IMR-90 (cell line): Measurements from ENCODE around the gene CATSPER1. TPM values are rescaled to one million over a fixed set of nuclear protein-coding genes. Genes with fewer than 3 reads are reported as not detected.
A peak's percentile ranks its signal among the peaks of the same experiment; 100 is the strongest.

ENCODE experiments used
- ATAC-seq: fragments of 200-7000 bp; cut with Tn5 transposase; 2 replicates; pipeline ENCODE4 v1.9.1; 2020; ENCODE audit warnings: low read depth, mild to moderate bottlenecking, moderate library complexity
- BruUV-seq: library from RNA; stranded (reverse); fragments of 400-500 nt; replicated peaks from 2 replicates; lab custom pipeline; 2021; lab: Mats Ljungman, UMichigan
- CTCF ChIA-PET: fragments of 300-600 bp; formaldehyde crosslinking; extraction: SDS; loops from one replicate; lab custom pipeline; 2021; ENCODE audit warnings: antibody characterized with exemption; lab: Yijun Ruan, JAX
- POLR2A ChIA-PET: fragments of 300-600 bp; sonication (Branson Sonifier 250); formaldehyde crosslinking; loops from one replicate; lab custom pipeline; 2022; ENCODE audit warnings: antibody characterized with exemption; ENCODE audit not compliant: unreplicated experiment; lab: Charles Lee
- DNase-seq: peaks from one replicate; pipeline ENCODE4 v3.0.0; 2013
- H2AFZ ChIP-seq: replicated peaks from 2 replicates; pipeline ENCODE3; 2013; ENCODE audit warnings: low read length, mild to moderate bottlenecking; ENCODE audit not compliant: poor library complexity
- H2AK5ac ChIP-seq: 2 replicates; pipeline ENCODE4 v1.6.1; 2013; ENCODE audit warnings: low read depth, low read length, inconsistent platforms
- H2AK9ac ChIP-seq: replicated peaks from 2 replicates; pipeline ENCODE3; 2013; ENCODE audit warnings: mild to moderate bottlenecking, low read depth, low read length, moderate library complexity; ENCODE audit not compliant: poor library complexity
- H2BK120ac ChIP-seq: 2 replicates; pipeline ENCODE4 v1.6.1; 2013; ENCODE audit warnings: low read depth, low read length, inconsistent platforms
- H2BK15ac ChIP-seq: 3 replicates; pipeline ENCODE4 v1.6.1; 2013; ENCODE audit warnings: low read depth, low read length, inconsistent platforms
- H2BK20ac ChIP-seq: 2 replicates; pipeline ENCODE4 v1.6.1; 2013; ENCODE audit warnings: low read depth, mild to moderate bottlenecking, inconsistent platforms, low read length, moderate library complexity
- H2BK5ac ChIP-seq: 2 replicates; pipeline ENCODE4 v1.6.1; 2013; ENCODE audit warnings: mild to moderate bottlenecking, low read depth, low read length, inconsistent platforms; ENCODE audit not compliant: poor library complexity, severe bottlenecking
- H3K14ac ChIP-seq: replicated peaks from 2 replicates; pipeline ENCODE4 v1.6.1; 2013; ENCODE audit warnings: low read depth, low read length, inconsistent platforms
- H3K18ac ChIP-seq: 2 replicates; pipeline ENCODE4 v1.6.1; 2013; ENCODE audit warnings: low read depth, low read length, control low read depth
- H3K23ac ChIP-seq: 2 replicates; pipeline ENCODE4 v1.6.1; 2013; ENCODE audit warnings: low read depth, low read length, inconsistent platforms
- H3K27ac ChIP-seq: 2 replicates; pipeline ENCODE4 v1.5.1; 2013; ENCODE audit warnings: mild to moderate bottlenecking, control low read depth, low read length; ENCODE audit not compliant: insufficient read depth
- H3K27me3 ChIP-seq: 2 replicates; pipeline ENCODE4 v1.6.1; 2013; ENCODE audit warnings: low read length; ENCODE audit not compliant: control insufficient read depth, insufficient read depth
- H3K36me3 ChIP-seq: 2 replicates; pipeline ENCODE4 v1.6.1; 2013; ENCODE audit warnings: low read length, mixed read lengths; ENCODE audit not compliant: control insufficient read depth, insufficient read depth
- H3K4ac ChIP-seq: 2 replicates; pipeline ENCODE4 v1.6.1; 2013; ENCODE audit warnings: low read depth, low read length, inconsistent platforms
- H3K4me1 ChIP-seq: 2 replicates; pipeline ENCODE4 v1.6.1; 2013; ENCODE audit warnings: low read length, mixed read lengths; ENCODE audit not compliant: control insufficient read depth, insufficient read depth
- H3K4me2 ChIP-seq: 2 replicates; pipeline ENCODE4 v1.6.1; 2013; ENCODE audit warnings: low read depth, mild to moderate bottlenecking, control low read depth, low read length, moderate library complexity
- H3K4me3 ChIP-seq: 2 replicates; pipeline ENCODE4 v1.5.1; 2013; ENCODE audit warnings: low read depth, mild to moderate bottlenecking, control low read depth, low read length, moderate library complexity; ENCODE audit not compliant: insufficient read depth
- H3K56ac ChIP-seq: 2 replicates; pipeline ENCODE4 v1.6.1; 2013; ENCODE audit warnings: low read length, inconsistent platforms; ENCODE audit not compliant: insufficient read depth; ENCODE audit errors: extremely low read depth
- H3K79me1 ChIP-seq, 2 experiments: 2 replicates each; pipeline ENCODE4 v1.6.1; 2013; ENCODE audit warnings: low read length in 2 of 2, inconsistent platforms in 1 of 2, low read depth in 1 of 2
- H3K9ac ChIP-seq: 2 replicates; pipeline ENCODE4 v1.6.1; 2013; ENCODE audit warnings: low read depth, low read length, control low read depth
- H3K9me1 ChIP-seq: 2 replicates; pipeline ENCODE4 v1.6.1; 2013; ENCODE audit warnings: low read length, inconsistent platforms; ENCODE audit not compliant: insufficient read depth
- H3K9me3 ChIP-seq: 2 replicates; pipeline ENCODE4 v1.6.1; 2013; ENCODE audit warnings: low read length; ENCODE audit not compliant: control insufficient read depth, insufficient read depth
- H4K20me1 ChIP-seq: 2 replicates; pipeline ENCODE4 v1.6.1; 2013; ENCODE audit warnings: low read length, inconsistent platforms; ENCODE audit not compliant: insufficient read depth
- H4K5ac ChIP-seq: 2 replicates; pipeline ENCODE4 v1.6.1; 2013; ENCODE audit warnings: mild to moderate bottlenecking, low read depth, low read length, control low read depth
- H4K8ac ChIP-seq, 2 experiments: 2 replicates each; pipeline ENCODE4 v1.6.1; 2013; ENCODE audit warnings: low read depth in 2 of 2, low read length in 2 of 2, control low read depth in 1 of 2, inconsistent platforms in 1 of 2
- H4K91ac ChIP-seq: 2 replicates; pipeline ENCODE4 v1.6.1; 2013; ENCODE audit warnings: low read depth, low read length, inconsistent platforms; ENCODE audit not compliant: insufficient read depth
- CEBPB ChIP-seq: IDR thresholded peaks from 2 replicates; pipeline ENCODE4 v1.6.1; 2012; ENCODE audit warnings: low read depth, low read length, improper control_type of control experiment
- MAZ ChIP-seq: IDR thresholded peaks from 2 replicates; pipeline ENCODE4 v1.6.1; 2012; ENCODE audit warnings: low read depth, mild to moderate bottlenecking, low read length, improper control_type of control experiment, moderate library complexity, borderline replicate concordance
- RAD21 ChIP-seq: IDR thresholded peaks from 2 replicates; pipeline ENCODE4 v1.6.1; 2012; ENCODE audit warnings: low read length, improper control_type of control experiment
- WGBS, 2 experiments: methylation state at CpG; one replicate each; pipeline versions ENCODE4 v1.1.5 to v1.1.7; 2013; ENCODE audit warnings: missing lambda C conversion rate in 2 of 2; ENCODE audit not compliant: insufficient read length in 1 of 2; ENCODE audit errors: extremely low coverage in 2 of 2; 5-methylcytosine and 5-hydroxymethylcytosine counted together
- dilution Hi-C: fragments of 300-500 bp; cut with HindIII; formaldehyde crosslinking; loops from one replicate; pipeline ENCODE4 v1.14.3; 2018; ENCODE audit warnings: low sequenced_read_pairs; ENCODE audit not compliant: unreplicated experiment
- in situ Hi-C: fragments of 300-500 bp; cut with MboI; formaldehyde crosslinking; loops from 3 replicates; pipeline ENCODE4 v1.14.3; 2019; ENCODE audit warnings: low sequenced_read_pairs, inconsistent platforms, mixed read lengths
- intact Hi-C: fragments of 100-400 bp; cut with micrococcal nuclease; formaldehyde crosslinking; loops from 2 replicates; pipeline ENCODE4 v1.10.0; 2022
- polyA plus RNA-seq, 3 experiments: library from polyadenylated mRNA; depleted of rRNA; stranded (reverse); fragments of >200 nt; gene quantifications; 2 replicates each; pipeline ENCODE4 v1.2.3, GENCODE V29; 2012; ENCODE audit warnings: low replicate concordance in 1 of 3
- total RNA-seq: library from RNA; depleted of rRNA; stranded (reverse); fragments of >200 nt; gene quantifications from 2 replicates; pipeline ENCODE4 v1.2.3, GENCODE V29; 2012

The CATSPER1 gene
- total and polyA plus RNA-seq, 2 of the 4 experiments (the other 2 are of a cell fraction) = 0.18 to 0.91 TPM

DNA sequence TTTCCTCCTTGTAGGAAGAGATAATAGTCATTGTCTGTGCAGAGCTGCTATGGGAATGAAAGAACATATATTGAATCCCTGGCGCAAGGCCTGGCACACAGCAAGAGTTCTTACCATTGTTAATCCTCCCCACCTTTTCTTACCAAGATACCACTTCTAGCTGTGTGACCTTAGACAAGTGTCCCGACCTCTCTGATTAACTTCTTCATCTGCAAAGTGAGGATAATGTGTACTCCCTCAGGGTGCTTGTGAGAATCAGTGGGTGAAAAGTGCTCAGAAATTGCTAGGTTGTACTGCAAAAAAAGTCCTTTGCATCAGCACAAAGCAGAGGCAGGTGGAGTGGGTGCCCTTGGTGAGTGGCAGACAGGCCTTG, 18.2 kb downstream of the CATSPER1 start (continued):
- no peak for TF ChIP-seq MAZ
- TF ChIP-seq CEBPB = no peak

GRCh38 chr11:66007201-66007634, 19.1 kb downstream of the CATSPER1 start:
- H4K8ac ChIP-seq = no peak overlapping the region
- no peak overlapping the region for H2BK20ac ChIP-seq
- no peak overlapping the region for H3K14ac ChIP-seq
- no peak overlapping the region for H3K18ac ChIP-seq
- DNase-seq = no peak
- H2AK9ac ChIP-seq = no peak overlapping the region
- H4K20me1 ChIP-seq = no peaks in the 10 kb centered on the region
- POLR2A ChIA-PET = no interaction called here
- no peak overlapping the region for H2AFZ ChIP-seq
- H2BK120ac ChIP-seq = no peak overlapping the region
- 33% methylated on average over 1 of the region's 5 CpGs; no CpG with 5 or more reads in 1 of the 2 experiments for WGBS, 2 experiments
- dilution Hi-C loops = no loop called here
- no peak overlapping the region for H2AK5ac ChIP-seq
- no peak overlapping the region for H2BK15ac ChIP-seq
- no TSS peak for BruUV-seq
- intact Hi-C loops = no loop called here
- H3K4me1 ChIP-seq = no peaks in the 10 kb centered on the region; the same call in none of the 2 replicates
- no peak overlapping the region for H3K4me3 ChIP-seq
- in situ Hi-C loops = no loop called here
- H3K9me1 ChIP-seq = no peaks in the 10 kb centered on the region
- TF ChIP-seq CEBPB (0 out of 2 replicates have a peak, but pooled peaks have one; percentile 20), RAD21 (no peak)
- ATAC-seq = no peak
- H3K56ac ChIP-seq = no peak overlapping the region
- H3K36me3 ChIP-seq = peaks cover 7% of the 10 kb centered on the region; the same call in 1 of the 2 replicates
- H3K9me3 ChIP-seq = no peaks in the 10 kb centered on the region
- CTCF ChIA-PET = no interaction called here
- no peak overlapping the region for H3K4me2 ChIP-seq
- peaks cover 14 to 17% of the 10 kb centered on the region in 2 experiments for H3K79me1 ChIP-seq
- no peak overlapping the region for H3K4ac ChIP-seq
- H4K91ac ChIP-seq = no peak overlapping the region
- H3K27ac ChIP-seq = no peak overlapping the region
- no peak overlapping the region for H4K5ac ChIP-seq
- no peak overlapping the region for H3K9ac ChIP-seq
- no peak overlapping the region for H3K23ac ChIP-seq
- no peak overlapping the region for H2BK5ac ChIP-seq
- H3K27me3 ChIP-seq = peaks cover 13% of the 10 kb centered on the region
